K562 (cell line): ENCODE measurements around the gene SYT13. TPM values are rescaled to one million over a fixed set of nuclear protein-coding genes. Genes with fewer than 3 reads are reported as not detected.

Source experiments
- ATAC-seq: fragments of 200-7000 bp; cut with Tn5 transposase; 3 replicates; pipeline ENCODE4 v1.9.1; 2020; ENCODE audit warnings: moderate library complexity
- BruUV-seq: library from RNA; stranded (reverse); fragments of 400-500 nt; replicated peaks from 2 replicates; lab custom pipeline; 2021; lab: Mats Ljungman, UMichigan
- CTCF ChIA-PET: fragments of 300-600 bp; formaldehyde crosslinking; extraction: SDS; loops from one replicate; lab custom pipeline; 2021; ENCODE audit warnings: low intra/inter-chr PET ratio; lab: Yijun Ruan, JAX
- POLR2A ChIA-PET: fragments of 300-600, 350-650 bp; sonication (Branson Sonifier 250); formaldehyde crosslinking; extraction: SDS; loops from one replicate; lab custom pipeline; 2021; ENCODE audit warnings: antibody characterized with exemption, inconsistent platforms; lab: Yijun Ruan, JAX
- DNase-seq, 4 experiments: peaks; one replicate each; pipeline versions ENCODE4 v3.0.0 to v3.0.0-alpha.2; 2011 to 2018; ENCODE audit warnings: low spot score in 3 of 4, mixed read lengths in 3 of 4; ENCODE audit errors: extremely low read depth in 1 of 4
- FAIRE-seq: peaks from 2 replicates; lab custom pipeline; 2011; peaks lifted over from hg19 to GRCh38; lab: Jason Lieb, UNC
- H2AFZ ChIP-seq: 2 replicates; pipeline ENCODE4 v1.6.0; 2011; ENCODE audit warnings: low read depth, low read length, control low read depth, inconsistent platforms
- H3K27ac ChIP-seq: fragments of 200-600 bp; 3 replicates; pipeline ENCODE4 v1.8.0; 2011; ENCODE audit warnings: low read depth, mild to moderate bottlenecking, control low read depth, inconsistent platforms, low read length, moderate library complexity, mixed read lengths; ENCODE audit errors: extremely low read depth
- H3K27me3 ChIP-seq, 2 experiments: fragments of 300-600 bp in 1 of 2; 2 replicates in 1 of 2; 3 replicates in 1 of 2; pipeline versions ENCODE4 v1.6.0 to v1.8.0; 2011; ENCODE audit warnings: inconsistent platforms in 2 of 2, low read length in 2 of 2, mild to moderate bottlenecking in 1 of 2, mixed read lengths in 1 of 2, moderate library complexity in 1 of 2; ENCODE audit not compliant: control insufficient read depth in 2 of 2, insufficient read depth in 2 of 2
- H3K36me3 ChIP-seq: fragments of 300-600 bp; 3 replicates; pipeline ENCODE4 v1.8.0; 2011; ENCODE audit warnings: mild to moderate bottlenecking, low read length, inconsistent platforms; ENCODE audit not compliant: control insufficient read depth, insufficient read depth
- H3K4me1 ChIP-seq, 2 experiments: fragments of 200-600 bp in 1 of 2; replicated peaks in 1 of 2; 2 replicates in 1 of 2; 3 replicates in 1 of 2; pipeline versions ENCODE4 v1.5.1 to v1.8.0; 2011; ENCODE audit warnings: inconsistent platforms in 2 of 2, low read length in 2 of 2, mild to moderate bottlenecking in 1 of 2, mixed read lengths in 1 of 2, moderate library complexity in 1 of 2; ENCODE audit not compliant: control insufficient read depth in 2 of 2, insufficient read depth in 2 of 2
- H3K4me2 ChIP-seq: 2 replicates; pipeline ENCODE4 v1.6.1; 2011; ENCODE audit warnings: low read length, control low read depth, inconsistent platforms, mixed read lengths; ENCODE audit not compliant: insufficient read depth
- H3K4me3 ChIP-seq: fragments of 200-600 bp; sonication (generic), shearing (Covaris generic); 2 replicates; pipeline ENCODE4 v1.5.1; 2016; ENCODE audit warnings: control low read depth, inconsistent platforms
- H3K79me2 ChIP-seq: fragments of 200-600 bp; 3 replicates; pipeline ENCODE4 v1.8.0; 2011; ENCODE audit warnings: low read length, inconsistent platforms; ENCODE audit not compliant: control insufficient read depth, insufficient read depth
- H3K9ac ChIP-seq, 2 experiments: 2 replicates each; pipeline versions ENCODE4 v1.6.0 to v1.6.1; 2011; ENCODE audit warnings: low read depth in 2 of 2, low read length in 2 of 2, control low read depth in 1 of 2, inconsistent platforms in 1 of 2, mild to moderate bottlenecking in 1 of 2, mixed read lengths in 1 of 2; ENCODE audit not compliant: insufficient read depth in 1 of 2
- H3K9me1 ChIP-seq: one replicate; pipeline ENCODE4 v1.6.0; 2011; ENCODE audit warnings: inconsistent platforms, mild to moderate bottlenecking, low read length, moderate library complexity; ENCODE audit not compliant: control insufficient read depth, insufficient read depth
- H3K9me3 ChIP-seq: replicated peaks from 2 replicates; pipeline ENCODE4 v1.5.1; 2011; ENCODE audit warnings: low read depth, low read length, inconsistent platforms; ENCODE audit not compliant: control insufficient read depth, insufficient read depth
- H4K20me1 ChIP-seq: replicated peaks from 2 replicates; pipeline ENCODE4 v1.6.1; 2011; ENCODE audit warnings: low read length, inconsistent platforms, mixed read lengths; ENCODE audit not compliant: control insufficient read depth, insufficient read depth
- BCOR ChIP-seq: fragments of 450-650 bp; IDR thresholded peaks from 2 replicates; pipeline ENCODE4 v1.6.1; 2016
- BMI1 ChIP-seq: fragments of 150-350 bp; IDR thresholded peaks from 2 replicates; pipeline ENCODE4 v1.6.1; 2014; ENCODE audit warnings: low read length
- NFIC ChIP-seq: fragments of 450-650 bp; IDR thresholded peaks from 2 replicates; pipeline ENCODE4 v1.6.1; 2017; ENCODE audit warnings: mild to moderate bottlenecking, inconsistent platforms
- PHTF2 ChIP-seq: fragments of 250-450 bp; sonication (Bioruptor Pico); IDR thresholded peaks from 2 replicates; pipeline ENCODE4 v1.5.0; 2021; ENCODE audit warnings: mild to moderate bottlenecking
- PTTG1 ChIP-seq: fragments of 450-650 bp; IDR thresholded peaks from 2 replicates; pipeline ENCODE4 v1.6.1; 2016; ENCODE audit warnings: low read depth, mild to moderate bottlenecking, missing genetic modification characterization, missing compliant biosample characterization
- RFX5 ChIP-seq: IDR thresholded peaks from 2 replicates; pipeline ENCODE4 v1.6.1; 2011; ENCODE audit warnings: low read depth, mild to moderate bottlenecking, improper control_type of control experiment, low read length
- RHOXF2B ChIP-seq: fragments of 250-450 bp; sonication (Bioruptor Pico); conservative IDR thresholded peaks from 2 replicates; pipeline ENCODE4 v1.5.1; 2021
- RNF219 ChIP-seq: fragments of 250-450 bp; sonication (Bioruptor Pico); IDR thresholded peaks from 2 replicates; pipeline ENCODE4 v1.5.0; 2022; ENCODE audit warnings: mild to moderate bottlenecking
- SMARCC2 ChIP-seq: fragments of 450-650 bp; IDR thresholded peaks from 2 replicates; pipeline ENCODE4 v1.6.1; 2017; ENCODE audit warnings: antibody characterized with exemption, moderate library complexity, mild to moderate bottlenecking, low read depth
- SREBF2 ChIP-seq: sonication (generic); formaldehyde crosslinking; IDR thresholded peaks from 2 replicates; pipeline ENCODE4 v1.4.0; 2020; ENCODE audit warnings: mild to moderate bottlenecking, missing genetic modification reagents
- SRSF1 ChIP-seq: fragments of 200-400 bp; formaldehyde crosslinking; IDR thresholded peaks from 2 replicates; pipeline ENCODE4 v1.6.1; 2017; ENCODE audit warnings: mild to moderate bottlenecking, low read depth, low read length, moderate library complexity
- TCF15 ChIP-seq: fragments of 250-450 bp; sonication (Bioruptor Pico); IDR thresholded peaks from 2 replicates; pipeline ENCODE4 v1.8.0; 2022; ENCODE audit warnings: moderate library complexity, mild to moderate bottlenecking, inconsistent platforms
- THRB ChIP-seq: fragments of 450-650 bp; formaldehyde crosslinking; conservative IDR thresholded peaks from 2 replicates; pipeline ENCODE4 v1.4.0; 2022; ENCODE audit warnings: mild to moderate bottlenecking, missing genetic modification characterization
- ZNF124 ChIP-seq: sonication (generic); formaldehyde crosslinking; IDR thresholded peaks from 2 replicates; pipeline ENCODE4 v1.8.1; 2022; ENCODE audit warnings: missing genetic modification reagents
- ZNF444 ChIP-seq: fragments of 250-450 bp; sonication (Bioruptor Pico); IDR thresholded peaks from 2 replicates; pipeline ENCODE4 v1.4.0; 2020; ENCODE audit warnings: mild to moderate bottlenecking, moderate library complexity
- WGBS: fragments of 100-300 bp; shearing (Covaris generic); methylation state at CpG from one replicate; pipeline ENCODE4 v1.1.6; 2016; ENCODE audit warnings: low coverage, mixed read lengths; ENCODE audit not compliant: insufficient coverage; ENCODE audit errors: missing lambda C conversion rate; 5-methylcytosine and 5-hydroxymethylcytosine counted together
- in situ Hi-C: fragments of 300-500 bp; cut with MboI; formaldehyde crosslinking; loops from 4 replicates; pipeline ENCODE4 v1.15.0; 2018; ENCODE audit warnings: inconsistent platforms, mixed read lengths
- intact Hi-C: fragments of 100-400 bp; cut with micrococcal nuclease; formaldehyde crosslinking; loops from 2 replicates; pipeline ENCODE4 v1.14.2; 2022
- polyA plus RNA-seq, 8 experiments: library from polyadenylated mRNA; depleted of rRNA in 4 of 8; stranded (reverse) in 5 of 8; unstranded in 3 of 8; fragments of >200 nt; fragmentation: Nextera tagmentation in 2 of 8; fragmentation: Illumina TruSeq in 1 of 8; extraction: Ambion mirVana in 2 of 8; extraction: Trizol in 1 of 8; gene quantifications; 2 replicates each; pipeline versions ENCODE4 v1.2.1 to v1.2.3, GENCODE V29; 2011 to 2014; ENCODE audit warnings: inconsistent platforms in 1 of 8, missing spikeins in 1 of 8
- total RNA-seq, 7 experiments: library from RNA; depleted of rRNA in 6 of 7; stranded (reverse); fragments of >200 nt in 6 of 7; fragmentation: Illumina TruSeq in 2 of 7; extraction: Trizol in 2 of 7; gene quantifications; 2 replicates each; pipeline versions ENCODE4 v1.2.1 to v1.2.3, GENCODE V29; 2011 to 2021; ENCODE audit warnings: low replicate concordance in 1 of 7
- TF ChIP-seq, protein P1 (sequence below): fragments of 450-650 bp; IDR thresholded peaks from 2 replicates; pipeline ENCODE4 v1.6.1; 2018; ENCODE audit not compliant: partially characterized antibody

The SYT13 gene
- total and polyA plus RNA-seq, 9 of the 15 experiments (the other 6 are each of a cell fraction or from before 2014, with no cell fraction given), result under 0.01 to 0.13 (median 0.08) TPM; not detected in 2

DNA sequence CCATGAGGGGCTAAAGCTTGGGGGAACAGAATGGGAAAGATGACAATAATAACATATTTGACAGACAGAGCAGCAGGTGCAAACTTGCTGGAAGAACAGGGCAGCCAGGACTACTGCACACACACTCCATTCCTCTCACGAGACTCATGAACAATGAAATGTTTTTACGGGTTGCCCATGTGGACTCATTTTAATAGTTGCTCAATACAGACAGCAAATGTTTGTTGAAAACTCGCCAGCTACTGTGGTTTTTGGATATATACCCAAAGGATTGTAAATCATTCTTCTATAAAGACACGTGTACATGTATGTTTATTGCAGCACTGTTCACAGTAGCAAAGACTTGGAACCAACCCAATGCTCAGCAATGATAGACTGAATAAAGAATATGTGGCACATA lies 10.3 kb downstream of the SYT13 start (continued):
- no peak for TF ChIP-seq BMI1
- TF ChIP-seq, protein P1, sequence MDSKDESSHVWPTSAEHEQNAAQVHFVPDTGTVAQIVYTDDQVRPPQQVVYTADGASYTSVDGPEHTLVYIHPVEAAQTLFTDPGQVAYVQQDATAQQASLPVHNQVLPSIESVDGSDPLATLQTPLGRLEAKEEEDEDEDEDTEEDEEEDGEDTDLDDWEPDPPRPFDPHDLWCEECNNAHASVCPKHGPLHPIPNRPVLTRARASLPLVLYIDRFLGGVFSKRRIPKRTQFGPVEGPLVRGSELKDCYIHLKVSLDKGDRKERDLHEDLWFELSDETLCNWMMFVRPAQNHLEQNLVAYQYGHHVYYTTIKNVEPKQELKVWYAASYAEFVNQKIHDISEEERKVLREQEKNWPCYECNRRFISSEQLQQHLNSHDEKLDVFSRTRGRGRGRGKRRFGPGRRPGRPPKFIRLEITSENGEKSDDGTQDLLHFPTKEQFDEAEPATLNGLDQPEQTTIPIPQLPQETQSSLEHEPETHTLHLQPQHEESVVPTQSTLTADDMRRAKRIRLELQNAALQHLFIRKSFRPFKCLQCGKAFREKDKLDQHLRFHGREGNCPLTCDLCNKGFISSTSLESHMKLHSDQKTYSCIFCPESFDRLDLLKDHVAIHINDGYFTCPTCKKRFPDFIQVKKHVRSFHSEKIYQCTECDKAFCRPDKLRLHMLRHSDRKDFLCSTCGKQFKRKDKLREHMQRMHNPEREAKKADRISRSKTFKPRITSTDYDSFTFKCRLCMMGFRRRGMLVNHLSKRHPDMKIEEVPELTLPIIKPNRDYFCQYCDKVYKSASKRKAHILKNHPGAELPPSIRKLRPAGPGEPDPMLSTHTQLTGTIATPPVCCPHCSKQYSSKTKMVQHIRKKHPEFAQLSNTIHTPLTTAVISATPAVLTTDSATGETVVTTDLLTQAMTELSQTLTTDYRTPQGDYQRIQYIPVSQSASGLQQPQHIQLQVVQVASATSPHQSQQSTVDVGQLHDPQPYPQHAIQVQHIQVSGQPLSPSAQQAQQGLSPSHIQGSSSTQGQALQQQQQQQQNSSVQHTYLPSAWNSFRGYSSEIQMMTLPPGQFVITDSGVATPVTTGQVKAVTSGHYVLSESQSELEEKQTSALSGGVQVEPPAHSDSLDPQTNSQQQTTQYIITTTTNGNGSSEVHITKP, result no peak
- no peak for TF ChIP-seq BCOR
- no peak for TF ChIP-seq THRB
- no peak for TF ChIP-seq ZNF444

GRCh38 chr11:45274206-45274605 lies 11.9 kb downstream of the SYT13 start:
- CTCF ChIA-PET, result no interaction called here
- TF ChIP-seq SREBF2 (no peak), RNF219 (CRISPR knock-in tag) (no peak), RFX5 (no peak), RHOXF2B (CRISPR knock-in tag) (no peak), SRSF1 (no peak), PHTF2 (CRISPR knock-in tag) (no peak), TCF15 (CRISPR knock-in tag) (no peak), SMARCC2 (no peak), PTTG1 (tag) (no peak), NFIC (no peak), ZNF124 (no peak)

More at GRCh38 chr11:45274206-45274605, 11.9 kb downstream of the SYT13 start:
- H3K36me3 ChIP-seq, result no peaks in the 10 kb centered on the region
- in situ Hi-C loops (no loop called here), intact Hi-C loops (no loop called here)
- no peak for FAIRE-seq
- H2AFZ ChIP-seq, result no peak overlapping the region
- POLR2A ChIA-PET, result no interaction called here
- H3K4me2 ChIP-seq, result no peak overlapping the region
- H3K4me3 ChIP-seq, result no peak overlapping the region
- H3K4me1 ChIP-seq, result no peaks in the 10 kb centered on the region
- no peak overlapping the region for H3K27ac ChIP-seq
- no peak for ATAC-seq
- no TSS peak for BruUV-seq
- H3K9me3 ChIP-seq, result no peaks in the 10 kb centered on the region
- H3K79me2 ChIP-seq, result no peaks in the 10 kb centered on the region
- DNase-seq, result no peak
- H3K9me1 ChIP-seq, result no peaks in the 10 kb centered on the region
- H4K20me1 ChIP-seq, result no peaks in the 10 kb centered on the region
- no peaks in the 10 kb centered on the region for H3K27me3 ChIP-seq
- WGBS, result 0% methylated on average over 4 of the region's 4 CpGs
- H3K9ac ChIP-seq, result no peak overlapping the region
